ENCODE measurements around the gene ZNF268.

- no peak for TF ChIP-seq POLR2A (IDR thresholded peaks at IDR 0.05; ENCODE audit: low read depth, low read length)
- TF ChIP-seq TAF1 (IDR thresholded peaks at IDR 0.05; ENCODE audit: low read depth, low read length): no peak
These were observed 82.9 kb downstream of the ZNF268 start for GRCh38 chr12:133264173-133264572.

Measured in GM12891 (cell line).